Suppressor macrophage treated with lipopolysaccharide for 1 hour (primary cell): ENCODE measurements around the gene PADI3.

Experiments used
- DNase-seq, 3 donors: peaks; one replicate each; pipeline ENCODE4 v3.0.0-alpha.2; 2020 to 2022

PADI3 gene

GRCh38 chr1:17274186-17275170, 25.6 kb downstream of the PADI3 start:
- DNase-seq = peak; percentile 61 to 76 (median 65)

GRCh38 chr1:17276568-17276967, 27.7 kb downstream of the PADI3 start:
- peak; percentile 42 to 60 (median 47) for DNase-seq

GRCh38 chr1:17277511-17278159, 28.7 kb downstream of the PADI3 start:
- DNase-seq = no peak

- DNase-seq = no peak
These were observed 30.3 kb downstream of the PADI3 start for GRCh38 chr1:17278996-17279830.

- DNase-seq = no peak
These were observed 31.5 kb downstream of the PADI3 start for GRCh38 chr1:17280436-17280835.

GRCh38 chr1:17280894-17281293, 32.0 kb downstream of the PADI3 start:
- no peak for DNase-seq

GRCh38 chr1:17281775-17282181, 32.9 kb downstream of the PADI3 start:
- DNase-seq = peak; percentile 55 to 65 (median 64)

GRCh38 chr1:17282836-17283235, 33.9 kb downstream of the PADI3 start:
- DNase-seq = no peak

GRCh38 chr1:17286646-17287045, 37.7 kb downstream of the PADI3 start:
- DNase-seq = no peak

- DNase-seq = peak; percentile 60 to 73 (median 66)
These were observed 38.4 kb downstream of the PADI3 start for GRCh38 chr1:17287130-17287776.

GRCh38 chr1:17289721-17290120, 40.8 kb downstream of the PADI3 start:
- DNase-seq = no peak

- DNase-seq = no peak
These were observed 41.7 kb downstream of the PADI3 start for GRCh38 chr1:17290553-17290952.

- no peak for DNase-seq
These were observed 43.6 kb downstream of the PADI3 start for GRCh38 chr1:17292299-17293160.

GRCh38 chr1:17293681-17294425, 45.0 kb downstream of the PADI3 start:
- DNase-seq = no peak

- peak in 1 of 3 donors; percentile 23 for DNase-seq
These were observed 46.4 kb downstream of the PADI3 start for GRCh38 chr1:17295292-17295691.

GRCh38 chr1:17296086-17296485, 47.2 kb downstream of the PADI3 start:
- DNase-seq = peak; percentile 29 to 55 (median 54)

GRCh38 chr1:17297991-17298390, 49.1 kb downstream of the PADI3 start:
- no peak for DNase-seq

- DNase-seq = no peak
These were observed 52.9 kb downstream of the PADI3 start for GRCh38 chr1:17301767-17302166.

- DNase-seq = peak in 2 of 3 donors; percentile 20 to 24
These were observed 55.4 kb downstream of the PADI3 start for GRCh38 chr1:17304151-17304825.

GRCh38 chr1:17304826-17305175, 55.9 kb downstream of the PADI3 start:
- DNase-seq = no peak
